NCI-H1694 (cell line): ENCODE results near the gene HNRNPM.
"Not testable (repeated sequence)": the region's sequence is repeated elsewhere in the genome, so short reads cannot be mapped to it uniquely, and the experiment has no call there.

Experiments used
- DNase-seq: peaks from one replicate; lab custom pipeline; 2025; lab: John Stamatoyannopoulos, UW

Gene HNRNPM, protein sequence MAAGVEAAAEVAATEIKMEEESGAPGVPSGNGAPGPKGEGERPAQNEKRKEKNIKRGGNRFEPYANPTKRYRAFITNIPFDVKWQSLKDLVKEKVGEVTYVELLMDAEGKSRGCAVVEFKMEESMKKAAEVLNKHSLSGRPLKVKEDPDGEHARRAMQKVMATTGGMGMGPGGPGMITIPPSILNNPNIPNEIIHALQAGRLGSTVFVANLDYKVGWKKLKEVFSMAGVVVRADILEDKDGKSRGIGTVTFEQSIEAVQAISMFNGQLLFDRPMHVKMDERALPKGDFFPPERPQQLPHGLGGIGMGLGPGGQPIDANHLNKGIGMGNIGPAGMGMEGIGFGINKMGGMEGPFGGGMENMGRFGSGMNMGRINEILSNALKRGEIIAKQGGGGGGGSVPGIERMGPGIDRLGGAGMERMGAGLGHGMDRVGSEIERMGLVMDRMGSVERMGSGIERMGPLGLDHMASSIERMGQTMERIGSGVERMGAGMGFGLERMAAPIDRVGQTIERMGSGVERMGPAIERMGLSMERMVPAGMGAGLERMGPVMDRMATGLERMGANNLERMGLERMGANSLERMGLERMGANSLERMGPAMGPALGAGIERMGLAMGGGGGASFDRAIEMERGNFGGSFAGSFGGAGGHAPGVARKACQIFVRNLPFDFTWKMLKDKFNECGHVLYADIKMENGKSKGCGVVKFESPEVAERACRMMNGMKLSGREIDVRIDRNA

DNA sequence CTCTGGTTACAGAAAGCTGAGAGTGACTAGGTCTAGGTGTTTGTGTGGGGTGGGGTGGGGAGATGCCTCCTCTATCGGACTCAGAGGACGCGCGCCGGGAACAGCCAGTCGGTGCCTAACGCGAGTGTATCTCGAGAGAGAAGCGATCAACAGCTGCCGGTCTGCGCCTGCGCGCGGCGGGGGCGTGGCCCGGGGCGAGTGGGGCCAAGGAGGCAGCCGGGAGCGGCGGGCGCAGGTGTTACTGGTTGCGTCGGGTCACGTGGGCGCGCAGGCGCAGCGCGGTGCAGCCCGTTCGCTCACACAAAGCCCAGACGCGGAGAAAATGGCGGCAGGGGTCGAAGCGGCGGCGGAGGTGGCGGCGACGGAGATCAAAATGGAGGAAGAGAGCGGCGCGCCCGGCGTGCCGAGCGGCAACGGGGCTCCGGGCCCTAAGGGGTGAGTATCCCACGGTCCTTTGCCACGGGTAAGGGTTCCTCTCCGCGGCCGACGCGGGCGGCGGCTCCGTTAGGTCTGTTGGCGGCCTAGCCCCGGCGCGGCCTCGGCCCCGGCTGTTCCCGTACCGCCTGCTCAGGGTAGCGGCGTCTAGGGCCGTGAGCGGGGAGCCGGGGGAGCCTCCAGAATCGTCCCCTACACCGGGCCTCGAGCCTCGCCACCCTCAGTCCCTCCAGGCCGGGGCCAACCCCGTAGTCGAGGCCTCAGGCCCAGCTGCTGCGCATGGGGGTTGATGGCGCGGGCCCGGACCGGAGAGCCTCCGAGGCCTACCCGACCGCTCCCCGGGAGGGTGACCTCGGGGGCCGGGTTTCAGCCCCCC lies at the start of gene HNRNPM:
TSS of gene HNRNPM (plus strand) at position 299 of the 811 bp plus-strand sequence. CDS start at position 323, 24 bp downstream.
- DNase-seq: peak; percentile 87

DNA sequence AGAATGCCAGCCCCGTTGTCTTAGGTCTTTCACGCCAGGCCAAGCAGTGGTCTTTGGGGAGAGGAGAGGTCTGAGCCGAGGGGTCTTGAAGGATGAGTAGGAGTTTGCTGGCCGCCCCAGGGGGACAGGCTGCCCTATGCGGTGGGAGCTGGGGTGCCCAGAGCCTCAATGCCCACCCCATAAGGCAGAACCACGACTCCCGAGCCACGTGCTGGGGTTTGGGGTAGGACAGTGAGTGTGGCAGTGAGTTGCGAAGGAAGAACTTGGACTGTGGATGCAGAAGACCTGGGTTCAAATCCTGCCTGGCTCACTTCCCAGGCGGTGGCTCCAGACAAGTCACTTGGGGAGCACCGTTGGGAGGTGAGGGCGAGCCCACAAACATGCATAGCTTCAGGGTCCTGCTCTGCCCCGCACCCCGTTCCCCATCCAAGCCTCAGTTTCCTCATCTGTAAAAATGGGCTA lies 49.1 kb upstream of the HNRNPM start:
- DNase-seq: no peak

DNA sequence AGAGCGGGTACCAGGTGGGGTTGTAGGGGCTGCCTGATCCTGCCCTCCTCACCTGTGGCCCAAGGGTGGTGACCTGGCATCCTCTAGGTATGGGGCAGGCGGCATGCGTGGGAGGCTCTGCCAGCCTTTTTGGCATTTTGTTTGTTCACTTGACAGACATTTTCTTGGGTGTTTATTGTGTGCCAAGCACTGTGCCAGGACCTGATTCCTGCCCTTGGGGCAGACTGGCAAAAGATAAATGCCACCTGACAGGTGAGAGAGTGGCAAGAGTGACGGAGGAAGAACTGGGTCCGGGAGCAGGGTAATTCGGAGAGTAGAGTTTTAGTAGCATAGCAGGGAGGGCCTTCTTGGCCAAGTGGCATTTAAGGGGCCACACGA lies 48.6 kb upstream of the HNRNPM start:
- no peak for DNase-seq

DNA sequence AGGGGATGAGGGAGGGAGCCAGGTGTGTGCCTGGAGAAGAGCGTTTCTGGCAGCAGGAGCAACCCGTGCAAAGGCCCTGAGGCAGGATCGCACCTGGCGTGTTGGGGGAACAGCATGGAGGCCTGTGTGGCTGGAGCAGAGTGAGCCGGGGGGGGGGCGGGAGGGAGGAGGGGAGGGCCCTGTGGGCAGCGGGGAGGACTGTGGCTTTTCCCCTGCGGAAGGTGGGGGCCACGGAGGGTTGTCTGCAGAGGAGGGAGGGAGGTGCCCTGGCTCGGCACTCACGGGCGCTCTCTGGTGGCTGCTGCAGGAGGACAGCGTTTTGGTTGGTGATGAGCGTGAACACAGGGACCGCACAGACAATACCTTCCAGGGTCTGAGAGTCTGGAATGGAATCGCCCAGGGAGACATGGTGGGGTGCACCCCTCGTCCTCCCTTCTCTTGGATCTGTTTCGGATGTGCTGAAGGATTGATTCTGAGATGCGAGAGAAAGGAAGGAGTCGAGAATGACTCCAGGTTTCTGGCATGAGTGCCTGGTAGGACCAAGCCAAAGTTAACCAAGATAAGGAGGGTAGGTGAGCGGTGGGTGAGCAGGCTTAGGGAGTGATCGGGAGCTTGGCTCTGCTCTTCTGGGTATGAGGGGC lies 48.1 kb upstream of the HNRNPM start:
- DNase-seq: peak; percentile 9

DNA sequence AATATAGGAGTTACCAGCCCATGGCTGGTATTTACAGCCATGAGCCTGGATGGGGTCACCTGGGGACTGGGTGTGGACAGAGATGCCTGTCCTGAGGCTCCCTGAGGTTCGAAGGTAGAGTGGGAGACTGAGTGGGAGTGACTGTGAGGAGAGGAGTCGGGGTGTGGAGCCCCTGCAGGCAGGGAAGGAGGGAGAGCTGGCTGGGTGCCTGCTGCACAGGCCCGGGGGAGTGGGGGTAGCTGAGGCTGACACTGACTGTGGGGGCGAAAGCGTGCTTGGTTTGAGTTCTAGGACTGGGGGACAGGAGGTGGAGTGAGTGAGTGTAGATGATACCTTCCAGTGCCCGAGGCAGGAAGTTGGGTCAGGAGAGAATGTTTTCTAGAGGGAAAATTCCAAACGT lies 47.5 kb upstream of the HNRNPM start:
- DNase-seq: no peak

DNA sequence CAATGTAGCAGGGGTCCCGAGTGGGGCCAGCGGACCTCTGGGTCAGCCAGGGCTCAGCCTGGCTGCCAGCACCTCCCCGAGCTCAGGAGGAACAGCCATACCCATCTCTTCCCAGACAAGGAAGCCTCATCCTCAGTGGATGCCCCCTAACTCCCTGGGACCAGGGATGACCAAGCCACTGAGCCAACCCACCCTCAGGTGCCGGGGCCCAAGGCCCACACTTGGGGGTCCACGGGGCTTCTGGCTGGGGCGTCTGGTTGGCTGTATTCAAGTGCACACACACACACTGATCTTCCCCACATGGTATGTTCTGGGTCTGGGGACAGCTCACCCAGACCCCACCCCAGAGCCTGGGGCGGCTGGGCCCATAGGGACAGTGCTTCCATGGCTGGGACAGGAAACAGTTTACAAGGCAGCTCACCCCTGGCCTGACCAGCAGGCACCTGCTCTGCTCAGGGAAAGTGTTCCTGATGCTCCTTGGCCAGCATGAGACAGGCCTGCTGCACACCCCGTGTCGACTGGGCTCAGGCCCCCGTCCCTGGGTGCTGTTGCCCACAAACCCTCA lies 46.9 kb upstream of the HNRNPM start:
- DNase-seq: no peak

DNA sequence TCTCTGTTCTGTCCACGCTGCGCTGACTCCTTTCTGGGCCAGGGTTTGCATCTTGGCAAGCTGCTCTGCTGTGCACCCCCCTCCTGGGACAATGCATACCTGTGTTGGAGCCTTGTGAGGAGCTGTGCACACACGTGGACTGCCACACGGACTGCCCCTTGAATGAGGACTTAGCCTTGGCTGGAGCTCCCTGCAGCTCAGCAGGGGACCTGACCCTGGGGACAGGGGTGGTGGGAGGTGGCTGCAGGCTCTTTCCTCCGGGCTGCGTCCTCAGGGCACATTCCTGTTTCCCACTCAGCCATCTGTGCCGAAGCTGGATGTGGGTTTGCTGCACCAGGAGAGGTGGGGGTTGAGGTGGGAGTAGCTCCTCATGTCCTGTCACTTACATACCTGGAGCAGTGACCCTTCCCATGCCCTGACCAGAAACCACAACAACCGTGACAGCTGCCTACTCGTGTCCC lies 46.4 kb upstream of the HNRNPM start:
- no peak for DNase-seq

DNA sequence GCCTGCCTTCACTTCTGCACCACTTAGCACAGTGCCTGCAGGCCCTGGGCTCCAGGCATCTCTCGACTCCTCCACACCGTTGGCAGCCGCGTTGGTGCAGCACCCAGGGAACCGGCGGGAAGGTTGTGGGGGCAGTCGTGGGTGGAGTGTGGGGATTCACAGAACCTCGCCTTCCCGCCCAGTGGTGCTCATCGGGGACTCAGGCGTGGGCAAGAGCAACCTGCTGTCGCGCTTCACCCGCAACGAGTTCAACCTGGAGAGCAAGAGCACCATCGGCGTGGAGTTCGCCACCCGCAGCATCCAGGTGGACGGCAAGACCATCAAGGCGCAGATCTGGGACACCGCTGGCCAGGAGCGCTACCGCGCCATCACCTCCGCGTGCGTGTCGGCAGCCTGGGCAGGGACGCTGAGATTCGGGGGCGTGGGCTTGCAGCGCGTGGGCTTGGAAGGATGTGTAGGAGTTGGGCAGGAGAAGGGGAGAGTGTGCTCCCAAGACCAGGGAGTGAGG lies 45.0 kb upstream of the HNRNPM start:
- no peak for DNase-seq

DNA sequence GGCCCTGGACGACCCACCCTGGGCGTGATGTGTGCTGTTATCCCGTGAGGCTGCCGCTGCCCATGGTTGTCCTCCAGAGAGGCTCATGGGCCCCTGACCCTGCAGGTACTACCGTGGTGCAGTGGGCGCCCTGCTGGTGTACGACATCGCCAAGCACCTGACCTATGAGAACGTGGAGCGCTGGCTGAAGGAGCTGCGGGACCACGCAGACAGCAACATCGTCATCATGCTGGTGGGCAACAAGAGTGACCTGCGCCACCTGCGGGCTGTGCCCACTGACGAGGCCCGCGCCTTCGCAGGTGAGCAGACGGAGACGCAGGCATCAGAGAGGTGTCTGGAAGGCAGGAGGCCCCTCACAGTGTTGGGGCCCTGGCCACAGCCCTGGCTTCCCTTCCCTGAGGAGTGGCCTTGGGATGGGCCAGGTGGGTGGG lies 42.8 kb upstream of the HNRNPM start:
- no peak for DNase-seq

DNA sequence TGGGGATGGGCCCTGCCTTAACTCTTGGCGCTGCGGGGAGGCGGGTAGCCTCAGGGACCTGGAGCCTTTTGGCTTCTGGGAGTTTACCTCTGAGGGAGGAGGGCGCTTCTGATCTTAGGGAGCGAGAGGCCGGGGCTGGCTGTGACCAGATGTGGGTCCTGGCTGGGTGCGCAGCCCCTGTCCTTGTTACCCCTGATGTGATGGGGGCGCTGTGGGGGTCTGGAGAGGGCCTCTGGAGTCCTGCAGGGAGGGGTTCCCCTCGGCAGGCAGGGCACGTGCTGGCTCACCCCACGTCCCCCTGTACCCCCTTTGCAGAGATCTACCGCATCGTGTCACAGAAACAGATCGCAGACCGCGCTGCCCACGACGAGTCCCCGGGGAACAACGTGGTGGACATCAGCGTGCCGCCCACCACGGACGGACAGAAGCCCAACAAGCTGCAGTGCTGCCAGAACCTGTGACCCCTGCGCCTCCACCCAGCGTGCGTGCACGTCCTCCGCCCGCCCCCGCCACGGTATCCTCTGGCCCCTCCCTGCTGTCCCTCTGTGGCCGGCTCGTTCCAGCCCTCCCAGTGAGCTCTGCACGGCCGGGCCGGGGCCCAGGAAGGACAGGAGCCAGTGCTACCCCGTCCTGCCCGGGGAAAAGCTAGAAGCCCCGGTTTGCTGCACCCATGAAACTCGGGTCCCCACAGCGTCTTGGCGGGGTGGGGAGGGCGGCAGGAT lies 41.5 kb upstream of the HNRNPM start:
- DNase-seq: no peak

DNA sequence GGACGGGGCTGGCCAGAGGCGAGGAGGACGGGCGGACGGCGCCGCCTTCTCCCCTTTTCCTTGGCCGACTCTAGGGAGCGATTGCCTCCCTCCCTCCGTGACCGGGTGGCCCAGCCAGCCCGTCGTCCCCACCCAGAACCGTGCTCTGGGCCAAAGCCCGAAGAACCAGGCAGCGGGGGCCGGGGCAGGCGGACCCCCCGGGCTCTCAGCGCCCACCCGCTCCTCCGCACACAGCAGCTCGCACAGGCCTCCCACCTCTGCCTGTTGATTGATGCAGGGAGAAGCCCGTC lies 41.0 kb upstream of the HNRNPM start:
- no peak for DNase-seq

DNA sequence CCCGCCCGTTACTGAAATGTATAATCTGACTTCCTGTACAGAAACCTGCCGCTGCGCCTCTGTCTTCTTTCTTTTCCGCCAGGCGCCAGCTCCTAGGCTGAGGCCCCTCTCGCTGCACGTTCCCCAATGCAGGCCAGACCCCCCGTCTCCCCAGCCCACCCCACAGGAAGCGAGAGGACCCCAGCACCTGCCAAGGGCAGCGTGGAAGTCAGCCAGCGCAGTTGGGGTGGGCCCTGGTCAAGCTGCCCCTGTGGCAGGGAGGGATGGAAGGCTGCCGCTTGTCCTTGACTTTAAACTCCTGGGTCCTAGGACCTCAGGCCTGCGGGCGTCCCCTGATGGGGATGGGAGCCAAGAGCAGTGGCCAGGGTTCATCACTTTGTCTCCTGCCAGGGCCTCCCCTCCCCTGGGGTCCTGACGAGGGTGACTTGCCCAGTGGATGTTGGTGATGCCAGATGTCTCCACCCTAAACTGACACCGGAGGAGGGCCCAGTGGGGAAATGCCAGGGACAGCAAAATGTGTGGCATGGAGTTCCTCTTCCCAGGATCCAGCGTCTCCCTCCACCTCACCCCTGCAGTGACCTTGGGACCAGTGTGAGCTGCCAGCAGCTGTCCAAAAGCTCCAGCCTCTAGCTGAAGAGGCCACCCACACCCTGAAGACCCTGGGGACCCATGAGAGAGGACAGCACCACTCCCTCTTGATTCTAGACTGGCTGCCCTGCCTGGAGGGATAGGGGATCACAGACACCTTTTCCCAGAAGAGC lies 40.2 kb upstream of the HNRNPM start:
- DNase-seq: no peak

DNA sequence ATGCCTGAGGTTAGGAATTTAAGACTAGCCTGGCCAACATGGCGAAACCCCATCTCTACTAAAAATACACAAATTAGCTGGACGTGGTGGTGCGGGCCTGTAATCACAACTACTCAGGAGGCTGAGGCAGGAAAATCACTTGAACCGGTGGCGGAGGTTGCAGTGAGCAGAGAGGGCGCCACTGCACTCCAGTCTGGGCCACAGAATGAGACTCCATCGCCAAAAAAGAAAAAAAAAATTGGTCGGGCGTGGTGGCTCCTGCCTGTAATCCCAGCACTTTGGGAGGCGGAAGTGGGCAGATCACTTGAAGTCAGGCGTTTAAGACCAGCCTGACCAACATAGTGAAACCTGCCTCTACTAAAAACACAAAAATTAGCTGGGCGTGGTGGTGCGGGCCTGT lies 34.1 kb upstream of the HNRNPM start:
- DNase-seq: not testable (repeated sequence)

DNA sequence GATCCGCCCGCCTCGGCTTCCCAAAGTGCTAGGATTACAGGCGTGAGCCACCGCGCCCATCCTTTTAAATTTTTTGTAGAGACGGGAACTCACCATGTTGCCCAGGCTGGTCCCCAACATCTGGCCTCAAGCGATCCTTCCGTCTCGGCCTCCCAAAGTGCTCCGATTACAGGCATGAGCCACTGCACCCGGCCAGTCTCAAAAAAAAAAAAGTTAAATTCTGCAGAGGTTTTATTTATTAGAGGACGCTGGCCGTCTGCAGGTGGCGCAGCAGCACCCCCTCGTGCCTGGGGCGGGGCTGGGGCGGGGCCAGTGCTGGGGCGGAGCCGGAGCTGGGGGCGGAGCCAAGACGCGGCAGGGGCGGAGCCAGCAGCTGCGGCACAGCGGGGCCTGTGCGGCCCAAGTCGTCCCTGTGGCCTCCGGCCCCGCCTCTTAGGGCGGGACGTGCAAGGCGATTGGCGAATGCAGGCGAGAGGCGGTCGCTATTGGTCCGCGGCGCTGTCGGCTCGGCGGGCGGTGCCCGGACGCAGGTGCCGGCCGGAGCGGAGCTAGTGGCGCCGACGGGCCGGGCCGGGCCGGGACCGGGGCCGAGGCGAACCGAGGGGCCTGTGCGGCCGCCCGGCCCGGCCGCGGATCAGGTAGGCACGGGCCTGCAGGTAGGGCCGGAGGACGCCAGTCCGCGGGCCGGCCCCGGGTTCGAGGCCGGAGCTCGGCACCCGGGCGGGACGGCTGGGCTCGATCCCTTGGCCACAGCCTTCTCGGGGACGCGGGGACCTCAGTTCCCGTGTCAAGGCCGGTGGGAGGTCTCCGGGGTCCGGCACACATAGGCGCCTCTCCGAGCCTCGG lies 31.8 kb upstream of the HNRNPM start, which contains the start of gene MARCHF2:
TSS of gene MARCHF2 (plus strand) at position 523 of the 846 bp plus-strand sequence. CDS start 8,536 bp downstream, outside the sequence.
- DNase-seq: peak; percentile 82

DNA sequence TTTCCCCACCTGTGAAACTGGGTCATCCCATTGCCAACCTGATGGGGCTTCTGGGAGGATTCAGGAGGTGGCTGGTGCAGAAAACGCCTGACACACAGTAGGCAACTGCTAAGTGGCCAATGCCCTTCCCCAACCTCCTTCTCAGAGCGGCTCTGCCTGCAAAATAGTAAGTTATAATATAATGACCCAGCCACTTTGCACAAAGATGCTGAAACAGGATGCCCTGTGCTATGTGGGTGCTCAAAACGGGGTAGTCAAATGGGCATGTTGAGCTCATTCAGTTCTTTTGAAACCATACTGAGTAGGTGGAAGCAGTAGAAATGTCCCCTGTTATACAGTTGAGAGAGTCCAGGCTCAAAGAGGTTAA lies 31.2 kb upstream of the HNRNPM start:
- no peak for DNase-seq

DNA sequence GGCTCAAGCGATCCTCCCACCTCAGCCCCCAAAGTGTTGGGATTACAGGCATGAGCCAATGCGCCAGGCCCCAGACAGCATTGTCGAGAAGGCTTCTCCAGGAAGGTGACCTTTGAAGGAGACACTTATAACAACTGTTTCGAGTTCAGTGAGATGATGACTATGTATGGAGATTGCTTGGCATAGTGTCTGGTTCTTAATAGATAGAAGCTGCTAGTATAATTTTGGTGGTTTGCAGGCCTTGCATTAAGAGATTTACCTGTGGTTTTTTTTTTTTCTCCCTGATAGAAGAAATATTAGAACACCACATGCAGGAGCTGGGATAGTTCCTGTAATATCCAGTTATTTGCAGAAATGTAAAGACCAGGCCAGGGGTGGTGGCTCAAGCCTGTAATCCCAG lies 28.0 kb upstream of the HNRNPM start:
- DNase-seq: no peak

DNA sequence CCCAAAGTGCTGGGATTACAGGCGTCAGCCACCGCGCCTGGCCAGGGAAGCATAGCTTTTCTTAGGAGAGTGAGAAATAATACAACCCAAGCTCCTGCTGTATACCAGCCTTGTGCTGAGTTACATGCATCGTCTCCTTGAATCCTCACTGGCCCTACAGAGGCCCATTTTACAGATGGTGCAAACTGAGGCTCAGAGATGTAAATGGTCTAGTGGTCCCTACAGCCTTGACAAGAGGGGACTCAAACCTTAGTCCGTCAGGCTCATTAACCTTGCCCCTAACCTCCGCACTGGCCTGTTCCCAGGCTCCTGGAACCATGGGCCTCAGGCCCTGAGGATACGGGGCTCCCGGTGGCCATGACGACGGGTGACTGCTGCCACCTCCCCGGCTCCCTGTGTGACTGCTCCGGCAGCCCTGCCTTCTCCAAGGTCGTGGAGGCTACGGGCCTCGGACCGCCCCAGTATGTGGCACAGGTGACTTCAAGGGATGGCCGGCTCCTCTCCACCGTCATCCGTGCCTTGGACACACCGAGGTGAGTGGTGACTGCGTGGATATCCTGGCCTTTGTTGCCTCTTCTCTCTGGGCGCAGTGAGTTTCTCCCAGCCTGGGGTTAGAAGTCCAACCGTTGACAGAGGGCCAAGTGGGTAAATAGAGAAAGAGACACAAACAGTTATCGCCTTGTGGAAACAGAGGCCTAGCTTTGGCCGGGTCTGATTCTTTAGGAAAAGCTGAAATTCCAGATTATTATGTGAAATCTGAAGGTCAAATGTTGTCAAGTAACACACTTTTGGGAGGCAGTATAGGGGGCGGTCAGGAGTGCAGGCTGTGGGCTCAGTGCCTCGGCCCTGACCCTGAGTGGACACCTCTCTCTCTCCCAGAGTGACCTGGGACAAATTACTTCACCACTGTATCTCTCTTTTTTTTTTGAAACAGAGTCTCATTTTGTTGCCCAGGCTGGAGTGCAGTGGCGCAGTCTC lies 23.0 kb upstream of the HNRNPM start:
- no peak for DNase-seq

DNA sequence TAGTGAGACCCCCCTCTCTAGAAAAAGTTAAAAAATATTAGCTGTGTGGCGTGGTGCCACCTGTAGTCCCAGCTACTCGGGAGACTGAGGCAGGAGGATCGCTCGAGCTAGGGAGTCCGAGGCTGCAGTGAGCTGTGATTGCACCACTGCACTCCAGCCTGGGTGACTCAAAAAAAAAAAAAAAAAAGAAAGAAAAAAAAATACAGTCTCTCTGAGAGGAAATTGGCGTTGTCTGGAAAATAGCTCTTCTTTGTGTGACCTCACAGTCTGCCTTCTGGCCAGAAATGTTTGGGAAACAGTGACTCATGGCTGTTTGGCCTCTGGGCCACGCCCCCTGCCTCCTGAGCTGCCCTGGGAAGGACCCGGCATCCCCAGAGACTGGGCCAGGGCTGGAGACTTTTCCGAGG lies 21.0 kb upstream of the HNRNPM start:
- DNase-seq: no peak
